ENCODE data around the gene CDH23.

Gene CDH23

GRCh38 chr10:71390461-71390835 is 6.3 kb upstream of the CDH23 start:
- no peak for TF ChIP-seq CTCF (IDR thresholded peaks at IDR 0.05; ENCODE audit: control insufficient read depth, insufficient read depth, low read depth, low read length, missing control alignments)
- no peak overlapping the region for H3K4me3 ChIP-seq (ENCODE audit: control insufficient read depth, low read depth, low read length)
- DNase-seq (ENCODE audit: low read depth): no peak

- no peak overlapping the region for H3K4me3 ChIP-seq (ENCODE audit: control insufficient read depth, low read depth, low read length)
- DNase-seq (ENCODE audit: low read depth): no peak
- TF ChIP-seq CTCF (IDR thresholded peaks at IDR 0.05; ENCODE audit: control insufficient read depth, insufficient read depth, low read depth, low read length, missing control alignments): no peak
Measured at GRCh38 chr10:71390921-71391690, 5.6 kb upstream of the CDH23 start.

GRCh38 chr10:71391701-71392100 is 5.0 kb upstream of the CDH23 start:
- TF ChIP-seq CTCF (IDR thresholded peaks at IDR 0.05; ENCODE audit: control insufficient read depth, insufficient read depth, low read depth, low read length, missing control alignments): no peak
- no peak for DNase-seq (ENCODE audit: low read depth)

GRCh38 chr10:71392292-71392691 is 4.4 kb upstream of the CDH23 start:
- no peak for TF ChIP-seq CTCF (IDR thresholded peaks at IDR 0.05; ENCODE audit: control insufficient read depth, insufficient read depth, low read depth, low read length, missing control alignments)
- no peak for DNase-seq (ENCODE audit: low read depth)
- H3K4me3 ChIP-seq (ENCODE audit: control insufficient read depth, low read depth, low read length): no peak overlapping the region

More at GRCh38 chr10:71391701-71392100, 5.0 kb upstream of the CDH23 start:
- no peak overlapping the region for H3K4me3 ChIP-seq (ENCODE audit: control insufficient read depth, low read depth, low read length)

- H3K4me3 ChIP-seq (ENCODE audit: control insufficient read depth, low read depth, low read length): no peak overlapping the region
- no peak for TF ChIP-seq CTCF (IDR thresholded peaks at IDR 0.05; ENCODE audit: control insufficient read depth, insufficient read depth, low read depth, low read length, missing control alignments)
- no peak for DNase-seq (ENCODE audit: low read depth)
Measured at GRCh38 chr10:71392791-71393781, 3.6 kb upstream of the CDH23 start.

- DNase-seq (ENCODE audit: low read depth): no peak
- no peak overlapping the region for H3K4me3 ChIP-seq (ENCODE audit: control insufficient read depth, low read depth, low read length)
- no peak for TF ChIP-seq CTCF (IDR thresholded peaks at IDR 0.05; ENCODE audit: control insufficient read depth, insufficient read depth, low read depth, low read length, missing control alignments)
Measured at GRCh38 chr10:71393841-71394475, 2.8 kb upstream of the CDH23 start.
